ENCODE data around the gene FAT1.

DNA sequence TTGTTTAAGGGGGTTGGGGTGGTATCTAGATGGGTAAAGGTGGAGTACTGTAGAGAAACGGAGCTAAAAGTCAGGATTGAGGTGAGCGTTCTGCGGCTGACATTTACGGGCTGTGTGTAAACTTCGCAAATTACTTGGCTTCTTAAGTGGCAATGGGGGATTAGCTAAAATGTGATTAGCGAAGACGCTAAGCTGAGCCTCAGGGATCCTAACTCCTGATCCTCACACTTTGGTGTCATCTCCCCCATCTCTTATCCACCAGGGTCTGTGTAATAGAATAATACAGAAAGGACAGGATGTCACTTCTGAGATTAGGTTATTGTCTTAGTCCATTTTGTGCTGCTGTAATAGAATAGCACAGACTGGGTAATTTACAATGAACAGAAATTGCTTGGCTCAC, 10.6 kb upstream of the FAT1 start:
- TF ChIP-seq, protein P1, sequence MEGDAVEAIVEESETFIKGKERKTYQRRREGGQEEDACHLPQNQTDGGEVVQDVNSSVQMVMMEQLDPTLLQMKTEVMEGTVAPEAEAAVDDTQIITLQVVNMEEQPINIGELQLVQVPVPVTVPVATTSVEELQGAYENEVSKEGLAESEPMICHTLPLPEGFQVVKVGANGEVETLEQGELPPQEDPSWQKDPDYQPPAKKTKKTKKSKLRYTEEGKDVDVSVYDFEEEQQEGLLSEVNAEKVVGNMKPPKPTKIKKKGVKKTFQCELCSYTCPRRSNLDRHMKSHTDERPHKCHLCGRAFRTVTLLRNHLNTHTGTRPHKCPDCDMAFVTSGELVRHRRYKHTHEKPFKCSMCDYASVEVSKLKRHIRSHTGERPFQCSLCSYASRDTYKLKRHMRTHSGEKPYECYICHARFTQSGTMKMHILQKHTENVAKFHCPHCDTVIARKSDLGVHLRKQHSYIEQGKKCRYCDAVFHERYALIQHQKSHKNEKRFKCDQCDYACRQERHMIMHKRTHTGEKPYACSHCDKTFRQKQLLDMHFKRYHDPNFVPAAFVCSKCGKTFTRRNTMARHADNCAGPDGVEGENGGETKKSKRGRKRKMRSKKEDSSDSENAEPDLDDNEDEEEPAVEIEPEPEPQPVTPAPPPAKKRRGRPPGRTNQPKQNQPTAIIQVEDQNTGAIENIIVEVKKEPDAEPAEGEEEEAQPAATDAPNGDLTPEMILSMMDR (IDR thresholded peaks at IDR 0.05) = no peak
- no peak for TF ChIP-seq POLR2A (IDR thresholded peaks at IDR 0.05)

Measured in testis (tissue), 2 donors.